GM21528 (cell line): ENCODE results near the gene BDH1.

Source experiments
- ATAC-seq: cut with Tn5 transposase; IDR thresholded peaks from one replicate; pipeline ENCODE4 v1.9.1; 2021; ENCODE audit warnings: mild to moderate bottlenecking, moderate library complexity; ENCODE audit not compliant: unreplicated experiment, low FRiP score

Gene BDH1

GRCh38 chr3:197466586-197467399, 89.0 kb downstream of the BDH1 start:
- ATAC-seq, result no peak

GRCh38 chr3:197465996-197466549, 89.7 kb downstream of the BDH1 start:
- ATAC-seq, result no peak

- no peak for ATAC-seq
Observed at GRCh38 chr3:197465197-197465995, 90.4 kb downstream of the BDH1 start.

- ATAC-seq, result no peak
Observed at GRCh38 chr3:197464794-197465193, 91.0 kb downstream of the BDH1 start.

- no peak for ATAC-seq
Observed at GRCh38 chr3:197463279-197463678, 92.5 kb downstream of the BDH1 start.

- no peak for ATAC-seq
Observed at GRCh38 chr3:197462808-197463207, 93.0 kb downstream of the BDH1 start.

GRCh38 chr3:197460639-197461038, 95.1 kb downstream of the BDH1 start:
- no peak for ATAC-seq

GRCh38 chr3:197460002-197460401, 95.8 kb downstream of the BDH1 start:
- no peak for ATAC-seq
